Prostate gland (tissue), 2 donors: ENCODE data around the gene KCNJ12. TPM values are rescaled to one million over a fixed set of nuclear protein-coding genes. Genes with fewer than 3 reads are reported as not detected.
"Not testable (repeated sequence)": the region's sequence is repeated elsewhere in the genome, so short reads cannot be mapped to it uniquely, and the experiment has no call there.

ENCODE experiments used
- DNase-seq: peaks from one replicate; pipeline ENCODE4 v3.0.0-alpha.2; 2019; ENCODE audit warnings: low spot score
- H3K27ac ChIP-seq, 2 donors: fragments of 200-600 bp; sonication (generic); 2 replicates each; pipeline ENCODE4 v1.5.1; 2017 to 2019
- H3K27me3 ChIP-seq: fragments of 200-600 bp; sonication (generic); replicated peaks from 2 replicates; pipeline ENCODE4 v1.5.1; 2019; ENCODE audit not compliant: insufficient read depth
- H3K36me3 ChIP-seq, 2 donors: fragments of 200-600 bp; sonication (generic); 1 replicate in 1 of 2; 2 replicates in 1 of 2; pipeline versions ENCODE4 v1.5.1 to v1.8.1; 2017 to 2019
- H3K4me1 ChIP-seq: fragments of 200-600 bp; sonication (generic); replicated peaks from 2 replicates; pipeline ENCODE4 v1.5.1; 2019
- H3K4me3 ChIP-seq, 2 donors: fragments of 200-600 bp; sonication (generic); 2 replicates each; pipeline ENCODE4 v1.5.1; 2017 to 2019
- H3K9me3 ChIP-seq: fragments of 200-600 bp; sonication (generic); 2 replicates; pipeline ENCODE4 v1.5.1; 2017
- CTCF ChIP-seq, 4 experiments: fragments of 200-600 bp in 2 of 4; fragments of 450-650 bp in 2 of 4; sonication (generic) in 2 of 4; IDR thresholded peaks; 1 replicate in 3 of 4; 2 replicates in 1 of 4; pipeline ENCODE4 v1.5.1; 2016 to 2019; ENCODE audit warnings: antibody characterized with exemption in 4 of 4, mild to moderate bottlenecking in 2 of 4, moderate library complexity in 2 of 4
- POLR2A ChIP-seq: fragments of 450-650 bp; IDR thresholded peaks from one replicate; pipeline ENCODE4 v1.6.1; 2016; ENCODE audit warnings: antibody characterized with exemption, mild to moderate bottlenecking
- POLR2AphosphoS5 ChIP-seq: sonication (generic); formaldehyde crosslinking; IDR thresholded peaks from one replicate; pipeline ENCODE4 v1.6.1; 2017; ENCODE audit warnings: antibody characterized with exemption
- WGBS: methylation state at CpG from one replicate; pipeline ENCODE4 v1.1.5; 2018; 5-methylcytosine and 5-hydroxymethylcytosine counted together
- intact Hi-C: fragments of 100-400 bp; cut with DNase I; formaldehyde crosslinking; loops from one replicate; pipeline ENCODE4 v1.14.2; 2022
- total RNA-seq, 2 donors: library from RNA; depleted of rRNA; stranded (reverse); fragments of >200 nt; gene quantifications; one replicate each; pipeline ENCODE4 v1.1.0, GENCODE V29; 2016

KCNJ12 gene
- total RNA-seq, 2 donors from 2014 or later, result 0.32 to 3.8 TPM

GRCh38 chr17:21400816-21401593, 24.8 kb downstream of the KCNJ12 start:
- H3K4me3 ChIP-seq, result no peak overlapping the region
- DNase-seq, result no peak
- intact Hi-C loops, result no loop called here
- H3K9me3 ChIP-seq, result no peaks in the 10 kb centered on the region
- no peaks in the 10 kb centered on the region for H3K36me3 ChIP-seq
- TF ChIP-seq POLR2A (no peak), CTCF (IDR thresholded peaks at IDR 0.05) (no peak), POLR2AphosphoS5 (no peak)
- no peaks in the 10 kb centered on the region for H3K27me3 ChIP-seq
- H3K4me1 ChIP-seq, result no peaks in the 10 kb centered on the region
- no peak overlapping the region for H3K27ac ChIP-seq
- 82% methylated on average over 14 of the region's 15 CpGs for WGBS

- intact Hi-C loops, H3K27ac ChIP-seq, DNase-seq: not testable (repeated sequence)
Measured at GRCh38 chr17:21402166-21402571, 26.0 kb downstream of the KCNJ12 start.

GRCh38 chr17:21402926-21403325, 26.8 kb downstream of the KCNJ12 start:
- H3K36me3 ChIP-seq, H3K4me1 ChIP-seq, H3K4me3 ChIP-seq, H3K27ac ChIP-seq, DNase-seq, H3K9me3 ChIP-seq, intact Hi-C loops, H3K27me3 ChIP-seq: not testable (repeated sequence)
- WGBS, result 85% methylated on average over 3 of the region's 3 CpGs

More at GRCh38 chr17:21402166-21402571, 26.0 kb downstream of the KCNJ12 start:
- not testable (repeated sequence) for H3K36me3 ChIP-seq, H3K27me3 ChIP-seq, H3K4me1 ChIP-seq, H3K9me3 ChIP-seq, H3K4me3 ChIP-seq
- WGBS, result 51% methylated on average over 8 of the region's 8 CpGs

GRCh38 chr17:21404106-21404505, 27.9 kb downstream of the KCNJ12 start:
- H3K27me3 ChIP-seq, H3K9me3 ChIP-seq, intact Hi-C loops, H3K4me3 ChIP-seq, DNase-seq, H3K27ac ChIP-seq, H3K36me3 ChIP-seq, H3K4me1 ChIP-seq: not testable (repeated sequence)
- 72% methylated on average over 8 of the region's 8 CpGs for WGBS

- intact Hi-C loops, H3K27ac ChIP-seq, H3K4me3 ChIP-seq, DNase-seq, H3K27me3 ChIP-seq, H3K9me3 ChIP-seq, H3K36me3 ChIP-seq, H3K4me1 ChIP-seq: not testable (repeated sequence)
- 86% methylated on average over 6 of the region's 6 CpGs for WGBS
Measured at GRCh38 chr17:21404539-21404938, 28.4 kb downstream of the KCNJ12 start.

GRCh38 chr17:21404956-21405731, 29.0 kb downstream of the KCNJ12 start:
- H3K4me3 ChIP-seq, H3K9me3 ChIP-seq, H3K27ac ChIP-seq, DNase-seq, intact Hi-C loops, H3K4me1 ChIP-seq, H3K36me3 ChIP-seq, H3K27me3 ChIP-seq: not testable (repeated sequence)
- WGBS, result 65% methylated on average over 21 of the region's 26 CpGs

GRCh38 chr17:21405904-21406400, 29.8 kb downstream of the KCNJ12 start:
- H3K4me1 ChIP-seq, H3K4me3 ChIP-seq, H3K36me3 ChIP-seq, H3K27ac ChIP-seq, DNase-seq, H3K9me3 ChIP-seq, H3K27me3 ChIP-seq, intact Hi-C loops: not testable (repeated sequence)
- WGBS, result 69% methylated on average over 7 of the region's 7 CpGs

GRCh38 chr17:21406616-21407404, 30.7 kb downstream of the KCNJ12 start:
- H3K36me3 ChIP-seq, intact Hi-C loops: not testable (repeated sequence)

GRCh38 chr17:21407752-21408151, 31.6 kb downstream of the KCNJ12 start:
- DNase-seq, intact Hi-C loops: not testable (repeated sequence)

More at GRCh38 chr17:21406616-21407404, 30.7 kb downstream of the KCNJ12 start:
- not testable (repeated sequence) for H3K4me3 ChIP-seq, H3K4me1 ChIP-seq, H3K27me3 ChIP-seq, H3K9me3 ChIP-seq, DNase-seq, H3K27ac ChIP-seq
- WGBS, result 57% methylated on average over 5 of the region's 5 CpGs

GRCh38 chr17:21408224-21408623, 32.1 kb downstream of the KCNJ12 start:
- H3K36me3 ChIP-seq, H3K4me1 ChIP-seq, H3K9me3 ChIP-seq, H3K27ac ChIP-seq, H3K27me3 ChIP-seq, DNase-seq, intact Hi-C loops, H3K4me3 ChIP-seq: not testable (repeated sequence)
- WGBS, result 67% methylated on average over 3 of the region's 3 CpGs

More at GRCh38 chr17:21407752-21408151, 31.6 kb downstream of the KCNJ12 start:
- not testable (repeated sequence) for H3K4me1 ChIP-seq, H3K27ac ChIP-seq, H3K9me3 ChIP-seq, H3K27me3 ChIP-seq, H3K36me3 ChIP-seq, H3K4me3 ChIP-seq
- 80% methylated on average over 1 of the region's 1 CpG for WGBS
